B cell (primary cell): ENCODE results near the gene GATAD2A. TPM values are rescaled to one million over a fixed set of nuclear protein-coding genes. Genes with fewer than 3 reads are reported as not detected.

ENCODE experiments used
- ATAC-seq: fragments of 200-7000 bp; cut with Tn5 transposase; one replicate; pipeline ENCODE4 v1.10.0; 2021; ENCODE audit warnings: low read depth, mild to moderate bottlenecking, moderate number of reproducible peaks, moderate library complexity
- CTCF ChIA-PET: fragments of 350-600 bp; sonication (Branson Sonifier 250); formaldehyde crosslinking; loops from one replicate; lab custom pipeline; 2021; ENCODE audit warnings: antibody characterized with exemption, inconsistent platforms; lab: Charles Lee
- POLR2A ChIA-PET: fragments of 350-600 bp; sonication (Branson Sonifier 250); formaldehyde crosslinking; loops from one replicate; lab custom pipeline; 2021; ENCODE audit warnings: antibody characterized with exemption; lab: Charles Lee
- DNase-seq: peaks from one replicate; pipeline ENCODE4 v3.0.0; 2013
- H2AFZ ChIP-seq: 2 replicates; pipeline ENCODE4 v1.6.1; 2012; ENCODE audit warnings: mild to moderate bottlenecking, low read depth, low read length; ENCODE audit not compliant: insufficient read depth, poor library complexity, severe bottlenecking
- H3K27ac ChIP-seq, 2 donors: 1 replicate in 1 of 2; 2 replicates in 1 of 2; pipeline ENCODE4 v1.5.1; 2012 to 2013; ENCODE audit warnings: low read length in 2 of 2, mild to moderate bottlenecking in 2 of 2, moderate library complexity in 1 of 2
- H3K27me3 ChIP-seq, 4 experiments: fragments of 200-600 bp in 1 of 4; sonication (generic) in 1 of 4; replicated peaks in 1 of 4; 1 replicate in 2 of 4; 2 replicates in 2 of 4; pipeline versions ENCODE4 v1.6.1 to v1.7.0; 2013 to 2016; ENCODE audit warnings: low read length in 3 of 4, mild to moderate bottlenecking in 2 of 4, mixed read lengths in 1 of 4, moderate library complexity in 1 of 4; ENCODE audit not compliant: insufficient read depth in 4 of 4, control insufficient read depth in 3 of 4; ENCODE audit errors: control extremely low read depth in 1 of 4
- H3K36me3 ChIP-seq, 2 experiments: replicated peaks in 1 of 2; 1 replicate in 1 of 2; 2 replicates in 1 of 2; pipeline versions ENCODE4 v1.6.1 to v1.7.1; 2013; ENCODE audit warnings: low read length in 1 of 2; ENCODE audit not compliant: insufficient read depth in 2 of 2, control insufficient read depth in 1 of 2; ENCODE audit errors: control extremely low read depth in 1 of 2, extremely low read depth in 1 of 2
- H3K4me1 ChIP-seq, 2 donors: fragments of 200-600 bp in 1 of 2; sonication (generic) in 1 of 2; 1 replicate in 1 of 2; 2 replicates in 1 of 2; pipeline versions ENCODE4 v1.5.1 to v1.6.1; 2013 to 2017; ENCODE audit warnings: low read length in 2 of 2; ENCODE audit not compliant: control insufficient read depth in 2 of 2, insufficient read depth in 2 of 2
- H3K4me2 ChIP-seq: replicated peaks from 2 replicates; pipeline ENCODE3; 2012; ENCODE audit warnings: mild to moderate bottlenecking, low read depth, low read length; ENCODE audit not compliant: poor library complexity, severe bottlenecking
- H3K4me3 ChIP-seq, 5 experiments: fragments of 200-600 bp in 1 of 5; sonication (generic) in 1 of 5; 1 replicate in 3 of 5; 2 replicates in 2 of 5; pipeline versions ENCODE4 v1.5.1 to v1.7.0; 2011 to 2016; ENCODE audit warnings: low read length in 4 of 5, mild to moderate bottlenecking in 4 of 5, low read depth in 2 of 5, control low read depth in 1 of 5, moderate library complexity in 1 of 5; ENCODE audit not compliant: insufficient read depth in 1 of 5; ENCODE audit errors: control extremely low read depth in 1 of 5, extremely low read depth in 1 of 5
- H3K79me2 ChIP-seq: fragments of 200-600 bp; sonication (generic); one replicate; pipeline ENCODE4 v1.6.0; 2016; ENCODE audit warnings: low read length; ENCODE audit not compliant: control insufficient read depth, insufficient read depth
- H3K9ac ChIP-seq: fragments of 200-600 bp; sonication (generic); 2 replicates; pipeline ENCODE4 v1.6.1; 2017; ENCODE audit warnings: mild to moderate bottlenecking, low read length, moderate library complexity
- H3K9me3 ChIP-seq, 3 donors: one replicate each; pipeline versions ENCODE4 v1.6.1 to v1.7.1; 2013; ENCODE audit warnings: low read length in 2 of 3; ENCODE audit not compliant: control insufficient read depth in 2 of 3, insufficient read depth in 1 of 3; ENCODE audit errors: control extremely low read depth in 1 of 3
- H4K20me1 ChIP-seq: 2 replicates; pipeline ENCODE4 v1.6.0; 2012; ENCODE audit warnings: mild to moderate bottlenecking, low read length; ENCODE audit not compliant: insufficient read depth, control insufficient read depth, poor library complexity, severe bottlenecking
- H3K27ac Mint-ChIP-seq: one replicate; pipeline ENCODE4 v1.8.0; 2021; ENCODE audit warnings: mixed read lengths
- H3K27me3 Mint-ChIP-seq: one replicate; pipeline ENCODE4 v1.8.0; 2021; ENCODE audit warnings: mixed read lengths
- H3K4me1 Mint-ChIP-seq: one replicate; pipeline ENCODE4 v1.8.0; 2021; ENCODE audit warnings: mixed read lengths
- H3K4me3 Mint-ChIP-seq: one replicate; pipeline ENCODE4 v1.8.0; 2021; ENCODE audit warnings: mixed read lengths
- H3K9me3 Mint-ChIP-seq: one replicate; pipeline ENCODE4 v1.8.0; 2022; ENCODE audit warnings: mixed read lengths; ENCODE audit not compliant: insufficient read depth
- EZH2 ChIP-seq: IDR thresholded peaks from 2 replicates; pipeline ENCODE4 v1.6.1; 2012; ENCODE audit warnings: borderline replicate concordance, low read depth, mild to moderate bottlenecking, moderate library complexity, low read length; ENCODE audit not compliant: insufficient read depth, poor library complexity, severe bottlenecking
- WGBS: methylation state at CpG from one replicate; pipeline ENCODE4 v1.1.5; 2013; ENCODE audit warnings: missing lambda C conversion rate; ENCODE audit not compliant: insufficient coverage; 5-methylcytosine and 5-hydroxymethylcytosine counted together
- intact Hi-C: fragments of 100-400 bp; cut with micrococcal nuclease; formaldehyde crosslinking; loops from one replicate; pipeline ENCODE4 v1.10.0; 2022
- polyA plus RNA-seq: library from polyadenylated mRNA; depleted of rRNA; stranded (reverse); fragments of >200 nt; gene quantifications from 2 replicates; pipeline ENCODE4 v1.2.3, GENCODE V29; 2012
- total RNA-seq, 2 donors: library from RNA; stranded (reverse); fragments of 120-200 nt in 1 of 2; gene quantifications; 1 replicate in 1 of 2; 2 replicates in 1 of 2; pipeline versions ENCODE4 v1.2.3 to v1.2.4, GENCODE V29; 2013 to 2022
- TF ChIP-seq, protein P1 (sequence below): fragments of 200-600 bp; IDR thresholded peaks from one replicate; pipeline ENCODE4 v1.8.0; 2022; ENCODE audit warnings: antibody characterized with exemption, mild to moderate bottlenecking

The GATAD2A gene
- total and polyA plus RNA-seq, 2 donors (not counting 1 experiment from before 2014, with no cell fraction given): 28.8 to 76.3 TPM

GRCh38 chr19:19498255-19498991 lies 92.9 kb downstream of the GATAD2A start:
- Histone ChIP-seq H3K4me3 (no peak overlapping the region), H4K20me1 (peaks cover 5% of the 10 kb centered on the region), H2AFZ (no peak overlapping the region), H3K36me3 (peaks cover 0 to 81% of the 10 kb centered on the region in 2 experiments), H3K79me2 (peaks cover 54% of the 10 kb centered on the region), H3K27me3 (no peaks in the 10 kb centered on the region), H3K9me3 (no peaks in the 10 kb centered on the region), H3K9ac (no peak overlapping the region), H3K27ac (no peak overlapping the region), H3K4me1 (no peaks in the 10 kb centered on the region), H3K4me2 (no peak overlapping the region)
- Mint-ChIP-seq H3K27me3 (no peaks in the 10 kb centered on the region), H3K4me1 (no peaks in the 10 kb centered on the region), H3K27ac (no peak overlapping the region), H3K4me3 (no peak overlapping the region), H3K9me3 (no peaks in the 10 kb centered on the region)
- 97% methylated on average over 33 of the region's 33 CpGs for WGBS
- no peak for ATAC-seq
- ChIA-PET CTCF (no interaction called here), POLR2A (no interaction called here)
- TF ChIP-seq, protein P1, sequence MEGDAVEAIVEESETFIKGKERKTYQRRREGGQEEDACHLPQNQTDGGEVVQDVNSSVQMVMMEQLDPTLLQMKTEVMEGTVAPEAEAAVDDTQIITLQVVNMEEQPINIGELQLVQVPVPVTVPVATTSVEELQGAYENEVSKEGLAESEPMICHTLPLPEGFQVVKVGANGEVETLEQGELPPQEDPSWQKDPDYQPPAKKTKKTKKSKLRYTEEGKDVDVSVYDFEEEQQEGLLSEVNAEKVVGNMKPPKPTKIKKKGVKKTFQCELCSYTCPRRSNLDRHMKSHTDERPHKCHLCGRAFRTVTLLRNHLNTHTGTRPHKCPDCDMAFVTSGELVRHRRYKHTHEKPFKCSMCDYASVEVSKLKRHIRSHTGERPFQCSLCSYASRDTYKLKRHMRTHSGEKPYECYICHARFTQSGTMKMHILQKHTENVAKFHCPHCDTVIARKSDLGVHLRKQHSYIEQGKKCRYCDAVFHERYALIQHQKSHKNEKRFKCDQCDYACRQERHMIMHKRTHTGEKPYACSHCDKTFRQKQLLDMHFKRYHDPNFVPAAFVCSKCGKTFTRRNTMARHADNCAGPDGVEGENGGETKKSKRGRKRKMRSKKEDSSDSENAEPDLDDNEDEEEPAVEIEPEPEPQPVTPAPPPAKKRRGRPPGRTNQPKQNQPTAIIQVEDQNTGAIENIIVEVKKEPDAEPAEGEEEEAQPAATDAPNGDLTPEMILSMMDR: no peak
- TF ChIP-seq EZH2: no peak
- intact Hi-C loops: no loop called here
- DNase-seq: no peak

GRCh38 chr19:19499272-19499995 lies 94.0 kb downstream of the GATAD2A start:
- Histone ChIP-seq H3K27ac (no peak overlapping the region), H3K36me3 (peaks cover 0 to 83% of the 10 kb centered on the region in 2 experiments), H3K4me3 (no peak overlapping the region), H3K4me1 (no peaks in the 10 kb centered on the region), H3K27me3 (no peaks in the 10 kb centered on the region), H3K4me2 (no peak overlapping the region), H3K9me3 (no peaks in the 10 kb centered on the region), H2AFZ (no peak overlapping the region), H3K79me2 (peaks cover 46% of the 10 kb centered on the region), H4K20me1 (peaks cover 5% of the 10 kb centered on the region), H3K9ac (no peak overlapping the region)
- DNase-seq (no peak), ATAC-seq (no peak)
- Mint-ChIP-seq H3K9me3 (no peaks in the 10 kb centered on the region), H3K27ac (no peak overlapping the region), H3K4me3 (no peak overlapping the region), H3K4me1 (no peaks in the 10 kb centered on the region), H3K27me3 (no peaks in the 10 kb centered on the region)
- intact Hi-C loops: no loop called here
- TF ChIP-seq, protein P1: no peak
- no peak for TF ChIP-seq EZH2
- whole genome bisulfite sequencing: 93% methylated on average over 18 of the region's 18 CpGs
- ChIA-PET POLR2A (no interaction called here), CTCF (no interaction called here)
